ENCODE data around the gene TBPL1.

GRCh38 chr6:133939778-133940667, 13.0 kb upstream of the TBPL1 start:
- TF ChIP-seq, protein P1, sequence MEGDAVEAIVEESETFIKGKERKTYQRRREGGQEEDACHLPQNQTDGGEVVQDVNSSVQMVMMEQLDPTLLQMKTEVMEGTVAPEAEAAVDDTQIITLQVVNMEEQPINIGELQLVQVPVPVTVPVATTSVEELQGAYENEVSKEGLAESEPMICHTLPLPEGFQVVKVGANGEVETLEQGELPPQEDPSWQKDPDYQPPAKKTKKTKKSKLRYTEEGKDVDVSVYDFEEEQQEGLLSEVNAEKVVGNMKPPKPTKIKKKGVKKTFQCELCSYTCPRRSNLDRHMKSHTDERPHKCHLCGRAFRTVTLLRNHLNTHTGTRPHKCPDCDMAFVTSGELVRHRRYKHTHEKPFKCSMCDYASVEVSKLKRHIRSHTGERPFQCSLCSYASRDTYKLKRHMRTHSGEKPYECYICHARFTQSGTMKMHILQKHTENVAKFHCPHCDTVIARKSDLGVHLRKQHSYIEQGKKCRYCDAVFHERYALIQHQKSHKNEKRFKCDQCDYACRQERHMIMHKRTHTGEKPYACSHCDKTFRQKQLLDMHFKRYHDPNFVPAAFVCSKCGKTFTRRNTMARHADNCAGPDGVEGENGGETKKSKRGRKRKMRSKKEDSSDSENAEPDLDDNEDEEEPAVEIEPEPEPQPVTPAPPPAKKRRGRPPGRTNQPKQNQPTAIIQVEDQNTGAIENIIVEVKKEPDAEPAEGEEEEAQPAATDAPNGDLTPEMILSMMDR (IDR thresholded peaks at IDR 0.05) = no peak
- TF ChIP-seq POLR2A (IDR thresholded peaks at IDR 0.05) = no peak

Data from adrenal gland (tissue), 5 donors.